ENCODE results near the gene PRMT9. TPM values are rescaled to one million over a fixed set of nuclear protein-coding genes. Genes with fewer than 3 reads are reported as not detected.

Gene PRMT9
- total and polyA plus RNA-seq, 2 donors, result 7.0 to 25.4 TPM

- Histone ChIP-seq H3K4me1 (ENCODE audit: insufficient read depth) (no peaks in the 10 kb centered on the region), H3K27ac (ENCODE audit: low read depth) (no peak overlapping the region), H3K4me3 (ENCODE audit: low read depth, low read length) (no peak overlapping the region), H3K36me3 (ENCODE audit: insufficient read depth) (peaks cover 2% of the 10 kb centered on the region)
- WGBS, result 85% methylated on average over 6 of the region's 6 CpGs
- no peak for DNase-seq (ENCODE audit: extremely low spot score)
Observed at GRCh38 chr4:147625733-147626132, 58.2 kb downstream of the PRMT9 start.

DNA sequence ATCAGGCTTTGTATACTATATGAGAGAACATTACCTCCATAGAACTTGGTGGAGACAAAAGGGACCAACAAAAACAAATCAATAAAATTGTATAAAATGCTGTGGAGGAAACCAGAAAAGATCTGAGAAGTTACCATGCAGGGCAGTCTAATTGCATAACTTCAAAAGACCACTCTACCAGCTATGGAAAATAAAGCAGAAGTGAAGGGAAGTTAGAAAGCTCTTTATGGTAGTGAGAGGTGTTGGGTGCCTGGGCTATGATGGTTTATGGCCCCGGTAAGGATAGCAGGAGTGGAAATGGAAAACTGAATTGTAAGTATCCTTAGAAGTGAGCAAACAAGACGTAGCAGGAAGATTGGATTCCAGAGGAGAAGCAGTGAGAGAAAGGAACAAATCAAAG lies 63.6 kb downstream of the PRMT9 start:
- Histone ChIP-seq H3K27ac (ENCODE audit: low read depth) (no peak overlapping the region), H3K36me3 (ENCODE audit: insufficient read depth) (no peaks in the 10 kb centered on the region), H3K4me3 (ENCODE audit: low read depth, low read length) (no peak overlapping the region), H3K4me1 (ENCODE audit: insufficient read depth) (no peaks in the 10 kb centered on the region)
- DNase-seq (ENCODE audit: extremely low spot score), result no peak
- WGBS, result 79% methylated on average over 2 of the region's 2 CpGs

DNA sequence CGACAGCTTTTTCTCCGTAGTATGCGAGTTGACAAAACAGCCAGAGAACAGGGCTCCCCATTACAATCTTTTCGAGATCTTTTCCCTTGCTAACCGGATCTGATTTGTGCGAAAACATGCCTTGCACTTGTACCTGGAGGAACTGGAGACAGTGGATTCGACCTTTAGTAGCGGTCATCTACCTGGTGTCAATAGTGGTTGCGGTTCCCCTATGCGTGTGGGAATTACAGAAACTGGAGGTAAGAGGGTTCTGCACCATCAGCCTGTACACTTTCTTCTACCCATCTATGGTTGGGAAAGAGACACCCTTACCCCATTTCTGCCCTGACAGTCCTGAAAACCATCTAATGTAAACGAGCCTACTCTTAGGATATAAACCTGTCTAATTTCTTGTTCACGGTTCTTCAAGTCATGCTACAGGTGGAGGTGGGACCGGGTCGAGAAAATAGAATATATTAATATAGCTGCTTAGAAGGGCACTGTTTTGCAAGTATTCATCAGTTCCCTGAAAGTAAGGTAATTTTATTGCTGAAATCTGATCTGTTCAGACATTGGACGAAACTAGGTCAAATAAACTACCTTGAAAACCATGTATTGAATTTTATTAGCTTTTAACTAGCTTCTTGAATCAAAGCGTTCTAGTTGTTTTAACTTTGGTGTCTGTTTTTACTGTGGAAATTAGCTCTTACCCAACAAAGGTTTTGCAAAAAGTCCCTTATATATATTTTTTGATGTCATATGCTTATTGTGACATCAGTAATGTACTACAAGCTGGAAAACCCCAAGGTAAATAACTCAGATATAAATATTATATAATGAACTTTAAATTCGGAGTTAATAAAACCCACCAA lies 65.9 kb downstream of the PRMT9 start:
- peak overlapping the region; percentile 69 for H3K27ac ChIP-seq (ENCODE audit: low read depth)
- DNase-seq (ENCODE audit: extremely low spot score), result no peak
- no peaks in the 10 kb centered on the region for H3K36me3 ChIP-seq (ENCODE audit: insufficient read depth)
- H3K4me1 ChIP-seq (ENCODE audit: insufficient read depth), result no peaks in the 10 kb centered on the region
- 10% methylated on average over 17 of the region's 17 CpGs for WGBS
- peak overlapping the region; percentile 59 for H3K4me3 ChIP-seq (ENCODE audit: low read depth, low read length)

DNA sequence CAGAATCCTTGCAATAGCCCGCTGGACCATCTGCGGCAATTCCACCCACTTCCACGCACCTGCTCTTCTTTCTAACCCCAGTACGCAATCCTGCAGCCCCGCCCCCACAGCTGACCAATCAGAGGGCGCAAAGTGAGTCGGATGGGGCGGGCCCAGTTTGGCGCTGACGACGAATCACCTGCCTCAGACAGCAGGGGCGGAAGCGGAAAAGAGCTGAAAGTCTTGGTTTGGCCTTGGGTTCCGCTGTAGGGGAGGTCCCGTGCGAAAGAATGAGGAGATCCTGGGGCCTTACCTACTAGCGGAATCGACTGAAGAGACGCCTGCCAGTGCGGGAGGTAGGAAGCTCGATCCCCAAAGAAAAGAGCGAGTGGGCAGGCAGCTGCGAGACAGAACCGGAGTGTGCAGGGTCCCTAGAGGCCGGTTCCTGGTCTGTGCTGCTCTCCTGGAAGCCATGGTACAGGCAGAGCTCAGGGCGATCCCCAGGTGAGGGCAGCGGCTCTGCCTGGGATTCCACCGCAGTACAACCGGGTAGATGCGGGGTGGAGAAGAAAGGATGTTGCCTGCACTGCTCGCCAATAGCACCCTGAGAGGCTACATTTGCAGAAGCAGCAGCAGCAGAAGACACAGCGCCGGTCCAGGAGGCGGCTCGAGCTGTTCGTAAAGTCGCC lies 66.7 kb downstream of the PRMT9 start, which contains the start of gene TMEM184C:
Gene TMEM184C (plus strand): TSS at position 225 of the 668 bp plus-strand sequence. CDS start 560 bp downstream, outside the sequence.
- H3K27ac ChIP-seq (ENCODE audit: low read depth), result peak within 1 kb of the TSS; percentile 69
- WGBS, result under 1% methylated on average over 37 of the region's 37 CpGs
- peak; percentile 96 for DNase-seq (ENCODE audit: extremely low spot score)
- H3K36me3 ChIP-seq (ENCODE audit: insufficient read depth), result no peaks in the 10 kb centered on the region
- peak within 1 kb of the TSS; percentile 59 for H3K4me3 ChIP-seq (ENCODE audit: low read depth, low read length)
- no peaks in the 10 kb centered on the region for H3K4me1 ChIP-seq (ENCODE audit: insufficient read depth)

- DNase-seq (ENCODE audit: extremely low spot score), result no peak
- 28% methylated on average over 6 of the region's 6 CpGs for WGBS
- no peak overlapping the region for H3K27ac ChIP-seq (ENCODE audit: low read depth)
Observed at GRCh38 chr4:147616849-147617172, 67.2 kb downstream of the PRMT9 start.

DNA sequence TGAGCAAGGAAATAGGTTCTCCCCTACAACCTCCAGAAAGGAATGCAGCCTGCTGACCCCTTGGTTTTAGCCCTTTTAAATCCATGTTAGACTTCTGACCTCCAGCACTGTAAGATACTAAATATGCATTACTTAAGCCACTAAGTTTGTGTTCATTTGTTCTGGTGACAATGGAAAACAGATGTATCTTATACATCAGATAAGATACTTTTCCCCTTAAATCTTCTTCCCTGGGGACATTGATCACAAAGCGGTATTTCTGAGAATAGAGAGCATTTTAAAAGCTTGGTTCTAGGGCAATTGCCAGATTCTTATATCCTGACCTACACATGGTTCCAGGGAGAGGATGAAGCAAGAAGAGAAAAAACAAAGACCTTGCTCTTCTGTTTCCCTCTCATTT lies 73.3 kb downstream of the PRMT9 start:
- H3K27ac ChIP-seq (ENCODE audit: low read depth), result no peak overlapping the region
- no peaks in the 10 kb centered on the region for H3K4me1 ChIP-seq (ENCODE audit: insufficient read depth)
- no peak overlapping the region for H3K4me3 ChIP-seq (ENCODE audit: low read depth, low read length)
- DNase-seq (ENCODE audit: extremely low spot score), result no peak
- H3K36me3 ChIP-seq (ENCODE audit: insufficient read depth), result no peaks in the 10 kb centered on the region
- WGBS, result 67% methylated on average over 1 of the region's 1 CpG

More at GRCh38 chr4:147616849-147617172, 67.2 kb downstream of the PRMT9 start:
- Histone ChIP-seq H3K4me3 (ENCODE audit: low read depth, low read length) (peak overlapping the region; percentile 59), H3K4me1 (ENCODE audit: insufficient read depth) (no peaks in the 10 kb centered on the region), H3K36me3 (ENCODE audit: insufficient read depth) (no peaks in the 10 kb centered on the region)

DNA sequence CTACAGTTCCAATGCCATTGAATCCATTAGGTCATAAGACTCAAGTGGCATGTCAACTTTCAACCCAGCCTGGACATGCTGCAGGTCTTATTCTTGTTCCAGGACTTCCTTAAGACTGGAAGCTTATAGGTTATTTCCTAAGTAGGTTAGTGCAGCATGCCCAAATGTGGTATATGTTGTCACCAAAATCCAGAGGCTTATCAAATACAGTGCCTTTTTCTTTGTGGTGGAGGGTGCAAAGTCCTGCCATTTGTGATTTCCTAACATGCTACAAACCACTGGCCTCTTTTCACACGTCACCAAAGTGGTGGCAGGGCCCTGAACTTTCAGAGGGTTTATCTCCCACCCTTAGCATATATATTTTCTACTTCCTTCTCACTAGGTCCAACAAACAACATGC lies 76.5 kb downstream of the PRMT9 start:
- no peak for DNase-seq (ENCODE audit: extremely low spot score)
- no peak overlapping the region for H3K27ac ChIP-seq (ENCODE audit: low read depth)
- WGBS, result 86% methylated on average over 1 of the region's 1 CpG

GRCh38 chr4:147605499-147605898 lies 78.5 kb downstream of the PRMT9 start:
- H3K4me3 ChIP-seq (ENCODE audit: low read depth, low read length), result no peak overlapping the region
- no peak for DNase-seq (ENCODE audit: extremely low spot score)
- H3K27ac ChIP-seq (ENCODE audit: low read depth), result no peak overlapping the region
- no peaks in the 10 kb centered on the region for H3K4me1 ChIP-seq (ENCODE audit: insufficient read depth)
- no peaks in the 10 kb centered on the region for H3K36me3 ChIP-seq (ENCODE audit: insufficient read depth)

More for the DNA sequence above, 76.5 kb downstream of the PRMT9 start:
- Histone ChIP-seq H3K36me3 (ENCODE audit: insufficient read depth) (no peaks in the 10 kb centered on the region), H3K4me1 (ENCODE audit: insufficient read depth) (no peaks in the 10 kb centered on the region), H3K4me3 (ENCODE audit: low read depth, low read length) (no peak overlapping the region)

DNA sequence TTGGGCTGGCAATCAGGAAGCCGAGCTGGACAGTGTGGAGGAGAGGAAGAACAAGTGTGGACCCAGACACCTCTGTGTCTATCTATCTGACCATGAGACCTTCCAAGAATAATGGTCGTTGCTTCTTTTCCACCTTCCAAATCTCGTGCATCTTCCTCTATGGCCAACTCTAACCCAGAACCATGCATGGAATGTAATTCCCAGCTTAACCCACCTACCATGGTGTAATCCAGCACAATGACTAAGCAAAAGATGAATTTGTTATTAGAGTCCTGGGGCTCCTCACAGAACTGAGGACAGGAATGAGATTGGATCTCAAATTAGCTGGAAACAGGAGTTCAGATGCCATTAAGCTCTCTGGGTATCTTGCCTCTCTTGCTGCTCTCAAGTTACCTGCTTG lies 84.2 kb downstream of the PRMT9 start:
- no peaks in the 10 kb centered on the region for H3K36me3 ChIP-seq (ENCODE audit: insufficient read depth)
- 74% methylated on average over 3 of the region's 3 CpGs for WGBS
- no peak for DNase-seq (ENCODE audit: extremely low spot score)
- H3K27ac ChIP-seq (ENCODE audit: low read depth), result no peak overlapping the region
- no peak overlapping the region for H3K4me3 ChIP-seq (ENCODE audit: low read depth, low read length)
- H3K4me1 ChIP-seq (ENCODE audit: insufficient read depth), result no peaks in the 10 kb centered on the region

DNA sequence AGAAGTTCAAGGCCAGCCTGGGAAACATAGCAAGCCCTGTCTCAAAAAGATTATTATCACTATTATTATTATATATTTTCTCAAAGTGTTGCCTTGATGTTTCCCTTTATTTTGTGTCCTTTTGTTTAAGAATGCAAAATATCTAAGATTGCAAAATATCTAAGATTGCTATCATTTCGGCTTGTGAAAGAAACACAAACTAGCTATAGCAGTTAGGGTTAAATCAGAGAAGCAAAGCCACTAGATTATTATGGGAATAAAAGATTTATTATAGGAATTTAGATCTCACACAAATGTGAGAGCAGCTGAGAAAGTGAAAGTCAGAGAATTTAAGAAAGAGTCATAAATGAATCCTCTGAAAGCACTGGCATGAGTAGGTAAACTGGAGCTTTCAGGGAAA lies 84.8 kb downstream of the PRMT9 start:
- Histone ChIP-seq H3K27ac (ENCODE audit: low read depth) (no peak overlapping the region), H3K36me3 (ENCODE audit: insufficient read depth) (no peaks in the 10 kb centered on the region), H3K4me1 (ENCODE audit: insufficient read depth) (no peaks in the 10 kb centered on the region), H3K4me3 (ENCODE audit: low read depth, low read length) (no peak overlapping the region)
- 91% methylated on average over 1 of the region's 1 CpG for WGBS
- DNase-seq (ENCODE audit: extremely low spot score), result no peak

- Histone ChIP-seq H3K27ac (ENCODE audit: low read depth) (no peak overlapping the region), H3K36me3 (ENCODE audit: insufficient read depth) (no peaks in the 10 kb centered on the region), H3K4me1 (ENCODE audit: insufficient read depth) (no peaks in the 10 kb centered on the region), H3K4me3 (ENCODE audit: low read depth, low read length) (no peak overlapping the region)
- DNase-seq (ENCODE audit: extremely low spot score), result no peak
- WGBS, result 73% methylated on average over 2 of the region's 2 CpGs
Observed at GRCh38 chr4:147597561-147597960, 86.4 kb downstream of the PRMT9 start.

DNA sequence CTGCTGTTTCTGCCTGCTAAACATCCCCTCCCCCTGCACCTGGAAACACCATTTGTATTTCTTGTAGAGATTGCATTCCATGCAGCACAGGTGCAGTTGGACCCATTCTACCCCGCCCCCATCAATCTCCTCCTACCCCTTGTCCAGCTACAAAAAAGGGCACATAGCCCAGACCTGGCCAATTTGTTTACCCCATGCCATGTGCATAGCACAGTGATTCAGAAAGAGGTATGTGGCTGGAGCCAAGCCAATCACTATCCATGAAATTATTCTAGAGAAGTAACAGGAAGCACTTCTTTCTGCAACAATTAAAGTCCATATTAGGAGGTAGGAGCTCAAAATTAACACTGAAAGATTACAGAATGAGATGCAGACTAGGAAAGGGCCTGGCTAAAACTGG lies 87.0 kb downstream of the PRMT9 start:
- no peaks in the 10 kb centered on the region for H3K4me1 ChIP-seq (ENCODE audit: insufficient read depth)
- no peak for DNase-seq (ENCODE audit: extremely low spot score)
- 0% methylated on average over 1 of the region's 1 CpG for WGBS
- no peak overlapping the region for H3K4me3 ChIP-seq (ENCODE audit: low read depth, low read length)
- no peaks in the 10 kb centered on the region for H3K36me3 ChIP-seq (ENCODE audit: insufficient read depth)
- no peak overlapping the region for H3K27ac ChIP-seq (ENCODE audit: low read depth)

DNA sequence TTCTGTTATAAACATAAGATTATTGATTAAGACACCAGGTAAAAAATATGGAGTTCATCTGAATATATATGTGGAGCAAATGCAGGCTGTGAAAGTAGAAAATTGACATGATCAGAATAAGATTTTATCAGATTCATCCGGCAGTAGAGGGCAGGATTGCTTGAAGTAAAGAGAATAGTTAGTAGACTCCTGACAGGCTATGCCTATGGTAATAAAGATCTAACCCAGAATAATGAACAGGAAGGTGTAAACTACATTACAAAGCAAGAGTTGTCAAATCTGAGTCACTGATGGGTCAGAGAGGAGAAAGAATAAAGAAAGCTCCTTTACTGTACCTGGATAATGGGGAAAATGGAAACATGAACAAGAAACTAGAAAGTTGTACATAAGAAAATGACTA lies 87.6 kb downstream of the PRMT9 start:
- WGBS, result 68% methylated on average over 1 of the region's 1 CpG
- Histone ChIP-seq H3K27ac (ENCODE audit: low read depth) (no peak overlapping the region), H3K4me1 (ENCODE audit: insufficient read depth) (no peaks in the 10 kb centered on the region), H3K4me3 (ENCODE audit: low read depth, low read length) (no peak overlapping the region), H3K36me3 (ENCODE audit: insufficient read depth) (no peaks in the 10 kb centered on the region)
- DNase-seq (ENCODE audit: extremely low spot score), result no peak

- 86% methylated on average over 2 of the region's 2 CpGs for WGBS
- DNase-seq (ENCODE audit: extremely low spot score), result no peak
- H3K4me1 ChIP-seq (ENCODE audit: insufficient read depth), result no peaks in the 10 kb centered on the region
Observed at GRCh38 chr4:147594578-147594977, 89.4 kb downstream of the PRMT9 start.

More at GRCh38 chr4:147594578-147594977, 89.4 kb downstream of the PRMT9 start:
- H3K36me3 ChIP-seq (ENCODE audit: insufficient read depth), result no peaks in the 10 kb centered on the region
- no peak overlapping the region for H3K4me3 ChIP-seq (ENCODE audit: low read depth, low read length)
- H3K27ac ChIP-seq (ENCODE audit: low read depth), result no peak overlapping the region

Data from urinary bladder (tissue), 4 donors.